RWPE2 (cell line): ENCODE data around the gene SLC4A1.
A peak's percentile ranks its signal among the peaks of the same experiment; 100 is the strongest.
"Not testable (repeated sequence)": the region's sequence is repeated elsewhere in the genome, so short reads cannot be mapped to it uniquely, and the experiment has no call there.

Source experiments
- ATAC-seq: fragments of 200-7000 bp; cut with Tn5 transposase; 3 replicates; pipeline ENCODE4 v1.9.1; 2021; ENCODE audit warnings: low read depth
- DNase-seq: peaks from one replicate; pipeline ENCODE4 v3.0.0-alpha.2; 2020; ENCODE audit warnings: low spot score
- H3K27ac ChIP-seq: fragments of 450-650 bp; 2 replicates; pipeline ENCODE4 v1.5.1; 2017; ENCODE audit warnings: mild to moderate bottlenecking; ENCODE audit not compliant: poor library complexity, severe bottlenecking
- H3K27me3 ChIP-seq: fragments of 250-450 bp; sonication (Bioruptor Pico); 2 replicates; pipeline ENCODE4 v1.5.1; 2021; ENCODE audit warnings: mild to moderate bottlenecking, moderate library complexity; ENCODE audit not compliant: insufficient read depth, poor library complexity, severe bottlenecking
- H3K36me3 ChIP-seq: fragments of 250-450 bp; sonication (Bioruptor Pico); 2 replicates; pipeline ENCODE4 v1.5.1; 2020; ENCODE audit warnings: low read depth, mild to moderate bottlenecking, moderate library complexity
- H3K4me1 ChIP-seq: fragments of 250-450 bp; sonication (Bioruptor Pico); 2 replicates; pipeline ENCODE4 v1.5.1; 2021; ENCODE audit warnings: mild to moderate bottlenecking, moderate library complexity; ENCODE audit not compliant: insufficient read depth, poor library complexity, severe bottlenecking
- H3K4me3 ChIP-seq: fragments of 250-450 bp; sonication (Bioruptor Pico); 2 replicates; pipeline ENCODE4 v1.5.1; 2021; ENCODE audit warnings: mild to moderate bottlenecking, moderate library complexity; ENCODE audit not compliant: severe bottlenecking
- H3K9me3 ChIP-seq: fragments of 250-450 bp; sonication (Bioruptor Pico); 2 replicates; pipeline ENCODE4 v1.5.1; 2021; ENCODE audit warnings: mild to moderate bottlenecking, moderate library complexity; ENCODE audit not compliant: severe bottlenecking
- TF ChIP-seq, protein P1 (sequence below): fragments of 450-650 bp; IDR thresholded peaks from one replicate; pipeline ENCODE4 v1.5.1; 2017; ENCODE audit warnings: mild to moderate bottlenecking, moderate library complexity; ENCODE audit not compliant: poor library complexity, severe bottlenecking

Gene SLC4A1

DNA sequence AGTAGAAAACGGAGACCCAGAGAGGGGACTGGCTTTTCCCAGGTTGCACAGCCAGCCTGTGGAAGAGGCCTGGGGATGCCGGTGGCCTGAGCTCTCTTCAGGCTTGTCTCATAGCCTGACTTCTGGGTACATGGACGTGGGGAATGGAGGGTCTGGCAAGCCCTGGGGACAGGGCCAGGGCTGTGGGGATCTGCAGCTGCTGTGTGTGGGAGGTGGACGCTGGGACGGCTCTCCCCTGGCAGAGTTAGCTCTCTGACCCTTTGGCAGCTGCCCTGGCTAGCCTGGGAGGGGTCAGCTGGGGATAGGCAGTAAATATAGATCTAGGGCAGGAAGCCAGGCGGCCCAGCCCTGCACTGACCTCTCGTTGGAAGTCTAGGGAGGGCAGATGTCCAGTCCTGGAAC, 20.5 kb downstream of the SLC4A1 start:
- TF ChIP-seq, protein P1, sequence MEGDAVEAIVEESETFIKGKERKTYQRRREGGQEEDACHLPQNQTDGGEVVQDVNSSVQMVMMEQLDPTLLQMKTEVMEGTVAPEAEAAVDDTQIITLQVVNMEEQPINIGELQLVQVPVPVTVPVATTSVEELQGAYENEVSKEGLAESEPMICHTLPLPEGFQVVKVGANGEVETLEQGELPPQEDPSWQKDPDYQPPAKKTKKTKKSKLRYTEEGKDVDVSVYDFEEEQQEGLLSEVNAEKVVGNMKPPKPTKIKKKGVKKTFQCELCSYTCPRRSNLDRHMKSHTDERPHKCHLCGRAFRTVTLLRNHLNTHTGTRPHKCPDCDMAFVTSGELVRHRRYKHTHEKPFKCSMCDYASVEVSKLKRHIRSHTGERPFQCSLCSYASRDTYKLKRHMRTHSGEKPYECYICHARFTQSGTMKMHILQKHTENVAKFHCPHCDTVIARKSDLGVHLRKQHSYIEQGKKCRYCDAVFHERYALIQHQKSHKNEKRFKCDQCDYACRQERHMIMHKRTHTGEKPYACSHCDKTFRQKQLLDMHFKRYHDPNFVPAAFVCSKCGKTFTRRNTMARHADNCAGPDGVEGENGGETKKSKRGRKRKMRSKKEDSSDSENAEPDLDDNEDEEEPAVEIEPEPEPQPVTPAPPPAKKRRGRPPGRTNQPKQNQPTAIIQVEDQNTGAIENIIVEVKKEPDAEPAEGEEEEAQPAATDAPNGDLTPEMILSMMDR = no peak
- Histone ChIP-seq H3K27ac (no peak overlapping the region), H3K9me3 (no peaks in the 10 kb centered on the region), H3K4me1 (no peaks in the 10 kb centered on the region), H3K27me3 (no peaks in the 10 kb centered on the region), H3K4me3 (no peak overlapping the region), H3K36me3 (no peaks in the 10 kb centered on the region)
- no peak for DNase-seq
- ATAC-seq = no peak

DNA sequence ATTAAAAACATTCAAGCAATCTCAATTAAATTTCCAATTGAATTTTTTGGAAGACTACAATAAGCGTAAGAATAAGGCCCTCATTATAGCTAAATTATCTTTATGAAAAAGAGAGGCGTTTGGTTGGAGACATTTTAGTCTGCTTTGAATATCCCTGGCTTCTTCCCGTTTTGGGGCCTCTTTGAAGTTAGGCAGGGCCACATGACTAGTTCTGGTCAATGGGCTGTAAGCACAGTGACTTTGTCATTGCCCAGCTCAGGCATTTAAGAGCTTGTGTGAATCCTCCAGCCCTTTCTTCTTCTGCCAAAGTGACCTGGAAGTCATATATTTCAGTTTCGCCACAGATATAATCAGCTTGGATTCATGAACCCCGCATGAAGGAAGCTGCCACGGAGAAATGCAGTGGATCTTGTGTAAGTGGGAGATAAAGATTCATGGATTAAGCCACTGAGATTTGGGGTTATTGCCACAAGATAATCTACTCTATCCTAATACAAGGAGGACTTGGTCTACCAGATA, 26.8 kb downstream of the SLC4A1 start:
- ATAC-seq (no peak), DNase-seq (no peak)
- Histone ChIP-seq H3K27me3 (no peaks in the 10 kb centered on the region), H3K4me1 (no peaks in the 10 kb centered on the region), H3K27ac (no peak overlapping the region), H3K36me3 (no peaks in the 10 kb centered on the region), H3K9me3 (no peaks in the 10 kb centered on the region), H3K4me3 (no peak overlapping the region)
- TF ChIP-seq, protein P1 = no peak

DNA sequence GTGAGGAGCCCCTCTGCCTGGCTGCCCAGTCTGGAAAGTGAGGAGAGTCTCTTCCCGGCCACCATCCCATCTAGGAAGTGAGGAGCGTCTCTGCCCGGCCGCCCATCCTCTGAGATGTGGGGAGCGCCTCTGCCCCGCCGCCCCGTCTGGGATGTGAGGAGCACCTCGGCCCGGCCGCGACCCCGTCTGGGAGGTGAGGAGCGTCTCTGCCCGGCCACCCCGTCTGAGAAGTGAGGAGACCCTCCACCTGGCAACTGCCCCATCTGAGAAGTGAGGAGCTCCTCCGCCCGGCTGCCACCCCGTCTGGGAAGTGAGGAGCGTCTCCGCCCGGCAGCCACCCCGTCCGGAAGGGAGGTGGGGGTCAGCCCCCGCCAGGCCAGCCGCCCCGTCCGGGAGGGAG, 30.0 kb downstream of the SLC4A1 start:
- DNase-seq, ATAC-seq, H3K4me3 ChIP-seq: not testable (repeated sequence)

DNA sequence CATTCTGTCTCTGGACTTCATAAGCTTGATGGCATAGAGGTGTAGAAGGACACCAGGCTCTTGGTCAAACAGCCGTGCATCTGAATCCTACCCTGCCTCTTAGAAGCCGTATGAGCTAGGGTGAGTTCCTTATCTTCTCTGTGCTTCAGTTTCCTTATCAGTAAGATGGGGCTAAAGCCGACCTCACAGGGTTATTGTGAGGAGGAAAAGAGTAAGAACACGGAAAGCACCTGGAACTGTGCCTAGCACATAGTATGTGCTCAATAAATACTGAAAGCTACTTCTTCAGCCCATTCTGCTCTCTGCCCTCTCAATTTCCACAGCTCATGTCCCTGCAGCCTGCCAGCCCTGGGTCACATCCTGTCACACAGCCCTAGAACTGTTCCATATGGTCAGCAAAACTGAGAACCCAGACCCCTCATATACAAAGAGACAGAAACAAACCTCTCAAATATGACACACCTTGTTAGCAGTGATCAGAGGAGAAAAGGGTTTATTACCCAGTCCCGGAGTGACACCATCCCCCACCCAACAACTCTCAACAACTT, 31.4 kb downstream of the SLC4A1 start:
- peak overlapping the region; percentile 84 for H3K27ac ChIP-seq

More for the DNA sequence above, 30.0 kb downstream of the SLC4A1 start:
- not testable (repeated sequence) for H3K9me3 ChIP-seq, H3K36me3 ChIP-seq, H3K27ac ChIP-seq, H3K27me3 ChIP-seq
- peaks cover 18% of the 10 kb centered on the region for H3K4me1 ChIP-seq

DNA sequence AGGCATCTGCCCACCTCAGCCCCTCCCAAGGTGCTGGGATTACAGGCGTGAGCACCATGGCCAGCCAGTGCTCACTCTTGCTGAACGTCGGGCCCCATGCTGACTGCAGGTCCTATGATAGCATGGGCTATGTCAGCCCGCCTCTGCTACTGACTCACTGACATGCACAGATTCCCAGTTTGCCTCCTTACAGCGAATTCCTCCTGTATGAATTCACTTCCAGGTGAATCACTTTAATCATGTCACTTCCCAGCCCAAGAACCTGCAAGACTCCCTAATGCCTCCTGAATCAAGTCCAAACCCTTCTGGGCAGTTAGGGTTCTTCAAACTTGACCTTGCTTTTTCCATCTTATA, 32.4 kb downstream of the SLC4A1 start:
- H3K27me3 ChIP-seq = no peaks in the 10 kb centered on the region
- H3K27ac ChIP-seq = peak overlapping the region; percentile 84
- ATAC-seq = peak; percentile 99
- no peaks in the 10 kb centered on the region for H3K36me3 ChIP-seq
- DNase-seq = peak; percentile 91
- H3K9me3 ChIP-seq = no peaks in the 10 kb centered on the region
- peaks cover 18% of the 10 kb centered on the region for H3K4me1 ChIP-seq
- TF ChIP-seq, protein P1 = no peak
- H3K4me3 ChIP-seq = no peak overlapping the region

More for the DNA sequence above, 31.4 kb downstream of the SLC4A1 start:
- Histone ChIP-seq H3K4me3 (no peak overlapping the region), H3K9me3 (no peaks in the 10 kb centered on the region), H3K27me3 (no peaks in the 10 kb centered on the region), H3K36me3 (no peaks in the 10 kb centered on the region), H3K4me1 (peaks cover 18% of the 10 kb centered on the region)
- DNase-seq = no peak
- TF ChIP-seq, protein P1 = no peak
- no peak for ATAC-seq
